ENCODE results near the gene SPINT3. TPM values are rescaled to one million over a fixed set of nuclear protein-coding genes. Genes with fewer than 3 reads are reported as not detected.

Gene SPINT3
- total and polyA plus RNA-seq, 2 of the 8 experiments (the other 6 are each of a cell fraction or from before 2014, with no cell fraction given): not detected

DNA sequence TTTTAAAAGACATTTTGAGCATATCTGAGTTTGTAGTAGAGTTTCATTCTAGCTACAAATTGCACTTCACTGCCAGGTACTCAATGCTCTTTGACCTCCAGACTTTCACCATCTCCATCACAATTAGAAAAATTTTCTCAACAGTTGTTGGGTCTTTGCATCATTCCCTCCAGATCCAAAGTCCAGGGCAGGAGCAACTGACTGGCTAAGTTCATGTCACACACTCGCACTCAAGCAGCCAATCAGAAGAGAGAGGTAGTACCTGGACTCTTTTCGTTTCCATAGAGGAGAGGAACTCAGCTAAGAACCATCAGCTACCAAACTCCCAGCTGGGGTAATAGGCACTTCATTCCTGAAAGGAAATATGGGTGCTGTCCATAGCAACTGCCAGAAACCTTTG lies 9.0 kb downstream of the SPINT3 start (continued):
- no peak for TF ChIP-seq EP300 (IDR thresholded peaks at IDR 0.05; ENCODE audit: borderline replicate concordance in 1 of 2, low read depth in 2 of 2, low read length in 2 of 2)
- no peak for TF ChIP-seq CEBPB (IDR thresholded peaks at IDR 0.05; ENCODE audit: low read depth, low read length)
- no peak for TF ChIP-seq ASH2L (IDR thresholded peaks at IDR 0.05; ENCODE audit: low read length)
